GM19372 (cell line): ENCODE measurements around the gene PLA2G4E.

Experiments
- ATAC-seq: cut with Tn5 transposase; IDR thresholded peaks from one replicate; pipeline ENCODE4 v1.9.1; 2021; ENCODE audit warnings: mild to moderate bottlenecking, low read depth, moderate library complexity; ENCODE audit not compliant: unreplicated experiment

The PLA2G4E gene

DNA sequence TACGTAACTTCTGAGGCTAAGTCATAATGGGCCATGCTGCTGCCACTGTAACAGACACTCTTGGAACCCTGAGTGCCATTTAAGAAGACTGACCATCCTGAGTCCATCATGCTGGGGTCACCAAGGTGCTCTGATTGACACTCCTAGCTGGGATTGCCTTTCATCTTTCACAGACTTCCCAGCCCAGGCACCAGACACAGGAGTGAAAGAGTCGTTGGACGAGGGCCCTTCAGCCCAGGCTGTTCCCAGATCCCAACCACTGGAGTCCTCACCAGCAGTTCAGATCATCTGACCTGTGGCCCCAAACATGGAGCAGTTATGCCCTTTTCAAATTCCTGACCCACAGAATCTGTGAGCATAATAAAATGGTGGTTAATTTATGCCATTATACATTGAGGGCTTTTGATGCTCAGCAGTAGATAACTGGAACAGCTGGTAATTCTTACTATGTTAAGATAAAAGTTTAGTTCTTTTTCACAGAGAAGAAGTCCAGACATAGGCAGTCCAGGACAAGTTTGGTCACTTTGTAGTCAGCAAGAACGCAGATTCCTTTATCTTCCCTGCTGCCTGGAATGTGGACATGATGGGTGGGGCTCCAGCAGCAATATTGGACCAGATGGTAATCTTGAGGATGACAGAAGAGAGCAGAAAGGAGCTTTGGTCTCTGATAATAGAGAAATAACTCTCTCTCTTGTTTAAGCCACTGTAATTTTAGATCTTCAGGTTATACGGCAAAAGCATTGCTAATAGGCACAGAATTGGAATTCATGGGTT is 41.2 kb downstream of the PLA2G4E start:
- no peak for ATAC-seq

DNA sequence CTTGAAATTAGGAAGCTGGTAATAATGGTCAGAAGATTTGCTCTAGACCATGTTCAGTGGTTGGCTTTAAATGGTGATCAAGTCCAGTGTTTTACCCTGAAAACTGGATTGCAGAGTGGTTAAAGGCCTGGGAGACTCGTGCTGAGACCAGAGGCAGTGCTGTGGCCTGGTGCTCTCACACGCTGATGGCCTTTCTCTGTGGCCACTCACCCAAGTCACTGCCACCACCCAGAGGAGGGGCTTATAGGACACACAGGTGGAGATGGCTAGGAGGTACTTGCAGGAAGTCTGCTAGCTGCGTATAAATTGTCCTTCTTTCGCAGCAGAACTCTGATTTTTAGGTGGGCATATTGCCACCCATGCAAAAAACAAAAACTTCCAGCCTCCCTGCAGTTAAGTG is 42.3 kb downstream of the PLA2G4E start:
- no peak for ATAC-seq

DNA sequence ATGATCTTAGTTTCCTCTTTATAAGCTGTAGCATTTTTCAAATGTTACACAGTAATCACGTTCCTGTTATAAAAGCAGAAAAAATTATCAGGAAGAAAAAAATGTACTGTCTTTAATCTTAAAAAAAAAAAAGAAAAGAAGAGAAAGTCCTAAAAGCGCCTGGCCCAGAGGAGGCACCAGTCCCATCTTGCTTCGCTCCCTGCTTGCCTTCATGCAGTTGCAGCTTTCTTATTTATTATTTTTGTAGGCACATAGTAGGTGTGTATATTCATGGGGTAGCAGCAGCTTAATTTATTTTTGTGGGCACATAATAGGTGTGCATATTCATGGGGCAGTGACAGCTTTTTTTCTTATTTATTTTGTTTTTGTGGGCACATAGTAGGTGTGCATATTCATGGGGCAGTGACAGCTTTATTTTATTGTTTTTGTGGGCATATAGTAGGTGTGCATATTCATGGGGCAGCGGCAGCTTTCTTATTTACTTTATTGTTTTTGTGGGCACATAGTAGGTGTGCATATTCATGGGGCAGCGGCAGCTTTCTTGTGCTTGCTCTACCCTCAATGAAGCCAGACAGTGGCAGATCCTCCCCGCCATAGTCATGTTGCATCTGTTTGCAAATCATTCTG is 43.0 kb downstream of the PLA2G4E start:
- ATAC-seq = no peak

- ATAC-seq = no peak
These were observed 45.2 kb downstream of the PLA2G4E start for GRCh38 chr15:41975669-41976068.

- ATAC-seq = no peak
These were observed 46.8 kb downstream of the PLA2G4E start for GRCh38 chr15:41974041-41974440.

DNA sequence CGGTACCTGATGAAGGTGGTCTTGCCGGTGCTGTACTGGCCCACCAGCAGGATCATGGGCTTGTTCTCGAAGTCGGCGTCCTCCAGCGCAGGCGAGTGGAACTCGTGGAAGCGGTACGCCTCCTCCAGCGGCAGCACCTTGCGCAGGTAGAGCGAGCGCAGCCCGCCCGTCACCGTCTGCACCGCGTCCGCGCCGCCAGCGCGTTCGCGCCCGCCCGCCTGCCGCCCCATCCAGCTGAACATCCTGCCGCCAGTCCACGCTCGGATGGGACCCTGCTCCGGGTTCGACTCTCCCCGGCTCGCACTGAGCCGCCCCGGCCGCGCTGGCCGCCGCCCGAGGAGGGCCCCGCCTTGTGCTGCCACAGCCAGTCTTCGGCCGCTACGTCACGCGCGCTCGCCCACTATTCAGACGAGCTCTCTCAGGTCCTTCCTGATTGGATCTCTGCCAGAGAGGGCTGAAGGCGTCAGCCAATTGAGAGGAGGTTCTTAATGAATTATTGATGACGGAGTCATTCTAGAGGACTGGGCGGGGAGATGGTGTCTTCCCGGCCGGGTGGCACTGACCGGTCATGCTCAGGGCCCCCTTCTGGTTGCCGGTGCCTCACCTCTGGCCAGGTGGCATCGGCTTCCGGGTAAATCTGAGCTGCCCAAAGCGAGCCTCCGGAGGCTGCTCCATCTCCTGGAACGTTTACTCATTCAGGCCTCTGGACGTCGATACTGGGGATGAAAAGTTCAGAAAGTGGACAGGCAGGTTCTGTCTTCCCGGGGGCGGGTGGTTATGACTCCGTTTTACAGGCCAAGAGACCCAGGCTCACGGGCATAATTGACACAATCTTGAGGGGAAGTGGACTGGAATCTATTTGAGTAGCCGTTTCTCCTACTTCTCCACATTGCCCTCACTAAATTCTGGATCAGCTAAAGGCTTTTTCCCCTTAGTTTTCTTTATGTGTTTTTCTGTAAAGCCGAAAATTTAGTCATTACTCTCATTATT is 48.3 kb downstream of the PLA2G4E start, which contains the start of gene EHD4:
TSS of gene EHD4 (minus strand) at position 305 of the 990 bp plus-strand sequence. CDS start at position 242, 63 bp downstream.
- ATAC-seq = peak; percentile 73

DNA sequence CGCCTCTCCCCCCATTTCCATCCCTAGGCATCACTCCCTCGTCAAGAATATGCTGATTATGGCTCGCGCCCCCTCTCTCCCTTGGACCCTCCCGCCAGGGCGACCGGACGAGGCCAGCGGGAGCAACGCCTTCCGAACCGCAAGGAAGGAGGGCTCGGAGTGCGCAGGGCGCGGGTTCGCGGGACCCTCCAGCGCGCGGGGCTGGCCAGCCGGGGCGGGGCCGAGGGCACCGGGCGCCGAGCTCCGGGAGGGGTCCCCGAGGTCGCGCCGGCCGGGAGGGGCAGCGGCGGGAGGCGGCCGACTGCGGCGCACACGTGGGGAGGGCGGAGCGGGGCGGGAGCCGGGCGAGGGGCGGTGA is 49.0 kb downstream of the PLA2G4E start:
- peak; percentile 22 for ATAC-seq

GRCh38 chr15:41971089-41971894 is 49.5 kb downstream of the PLA2G4E start:
- ATAC-seq = peak; percentile 40

- no peak for ATAC-seq
These were observed 50.4 kb downstream of the PLA2G4E start for GRCh38 chr15:41970456-41970855.

- no peak for ATAC-seq
These were observed 50.9 kb downstream of the PLA2G4E start for GRCh38 chr15:41969851-41970431.

DNA sequence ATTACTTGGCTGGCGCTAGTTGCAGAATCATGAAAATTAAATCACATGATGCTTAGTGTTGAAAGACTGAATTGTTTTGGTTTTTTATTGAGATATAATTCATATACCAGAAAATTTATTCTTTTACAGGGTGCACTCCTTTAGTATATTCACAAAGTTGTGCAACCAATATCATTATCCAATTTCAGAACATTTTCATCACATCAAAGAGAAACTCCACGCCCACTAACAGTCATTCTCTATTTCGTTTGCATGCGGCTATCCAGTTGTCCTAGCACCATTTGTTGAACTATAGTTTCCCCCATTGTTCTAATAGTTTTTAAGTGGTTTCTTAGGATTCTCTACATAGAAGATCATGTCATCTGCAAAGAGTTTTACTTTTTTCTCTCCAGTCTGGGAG is 52.1 kb downstream of the PLA2G4E start:
- ATAC-seq = no peak

- no peak for ATAC-seq
These were observed 53.2 kb downstream of the PLA2G4E start for GRCh38 chr15:41967506-41968206.

GRCh38 chr15:41966920-41967465 is 53.8 kb downstream of the PLA2G4E start:
- no peak for ATAC-seq

GRCh38 chr15:41966414-41966812 is 54.4 kb downstream of the PLA2G4E start:
- ATAC-seq = no peak

GRCh38 chr15:41965441-41966413 is 55.1 kb downstream of the PLA2G4E start:
- no peak for ATAC-seq

GRCh38 chr15:41961595-41962202 is 59.1 kb downstream of the PLA2G4E start:
- no peak for ATAC-seq

GRCh38 chr15:41961001-41961518 is 59.8 kb downstream of the PLA2G4E start:
- no peak for ATAC-seq
